H1 (cell line): ENCODE data around the gene ARHGAP23. TPM values are rescaled to one million over a fixed set of nuclear protein-coding genes. Genes with fewer than 3 reads are reported as not detected.

Experiments
- ATF3 ChIP-seq: IDR thresholded peaks from 2 replicates; pipeline ENCODE4 v1.6.1; 2011; ENCODE audit warnings: low read depth, mild to moderate bottlenecking, low read length; ENCODE audit not compliant: insufficient read depth
- CTCF ChIP-seq, 3 experiments: IDR thresholded peaks; 1 replicate in 2 of 3; 2 replicates in 1 of 3; pipeline versions ENCODE4 v1.5.1 to v1.6.1; 2011; ENCODE audit warnings: low read length in 3 of 3, mild to moderate bottlenecking in 3 of 3, inconsistent platforms in 2 of 3, low read depth in 1 of 3, moderate library complexity in 1 of 3; ENCODE audit not compliant: insufficient read depth in 1 of 3; ENCODE audit errors: control extremely low read depth in 1 of 3
- POLR2A ChIP-seq, 2 experiments: IDR thresholded peaks; 1 replicate in 1 of 2; 2 replicates in 1 of 2; pipeline ENCODE4 v1.6.1; 2011; ENCODE audit warnings: low read depth in 2 of 2, low read length in 2 of 2, mild to moderate bottlenecking in 2 of 2; ENCODE audit errors: control extremely low read depth in 1 of 2
- POU5F1 ChIP-seq: IDR thresholded peaks from 2 replicates; pipeline ENCODE4 v1.6.1; 2011; ENCODE audit warnings: low read depth, mild to moderate bottlenecking, low read length, moderate library complexity
- polyA plus RNA-seq, 7 experiments: library from polyadenylated mRNA; depleted of rRNA in 3 of 7; stranded (reverse) in 5 of 7; unstranded in 2 of 7; fragments of >200 nt in 5 of 7; fragments of 200-250 nt in 2 of 7; gene quantifications; 1 replicate in 5 of 7; 2 replicates in 1 of 7; 4 replicates in 1 of 7; pipeline versions ENCODE4 v1.2.1 to v1.2.3, GENCODE V29; 2011 to 2013; ENCODE audit warnings: missing spikeins in 2 of 7, mixed read lengths in 2 of 7
- total RNA-seq: library from RNA; stranded (reverse); fragmentation: NEBNext Ultra II Directional; extraction: Animal tissue kit (Norgen Biotek cat#: 25700); gene quantifications from 2 replicates; pipeline ENCODE4 v1.2.1, GENCODE V29; 2021

Gene ARHGAP23
- total and polyA plus RNA-seq, 2 of the 8 experiments (the other 6 are each of a cell fraction or from before 2014, with no cell fraction given) = 16.3 to 107 TPM

GRCh38 chr17:38465391-38466345, 37.4 kb downstream of the ARHGAP23 start (continued):
- no peak for TF ChIP-seq CTCF (IDR thresholded peaks at IDR 0.05; ENCODE audit: control extremely low read depth in 1 of 3, insufficient read depth in 1 of 3, low read depth in 1 of 3, low read length in 3 of 3)
- TF ChIP-seq POLR2A (IDR thresholded peaks at IDR 0.05; ENCODE audit: control extremely low read depth in 1 of 2, low read depth in 2 of 2, low read length in 2 of 2) = no peak
- no peak for TF ChIP-seq POU5F1
- TF ChIP-seq ATF3 = no peak
